Spleen (tissue), 7 donors: ENCODE measurements around the gene ZNF524.

ENCODE experiments used
- CTCF ChIP-seq, 11 experiments: fragments of 200-600 bp in 7 of 11; fragments of 450-650 bp in 4 of 11; sonication (generic) in 4 of 11; IDR thresholded peaks in 8 of 11; conservative IDR thresholded peaks in 3 of 11; 1 replicate in 7 of 11; 2 replicates in 4 of 11; pipeline versions ENCODE4 v1.4.0 to v1.8.0; 2016 to 2021; ENCODE audit warnings: antibody characterized with exemption in 11 of 11, inconsistent platforms in 4 of 11, mild to moderate bottlenecking in 1 of 11
- POLR2AphosphoS5 ChIP-seq, 3 donors: sonication (generic); formaldehyde crosslinking; IDR thresholded peaks; one replicate each; pipeline ENCODE4 v1.5.1; 2017; ENCODE audit warnings: antibody characterized with exemption in 3 of 3
- donor health status: DM: no; HTN: no; CAD: no; lungs with moderate emphysema.
- donor health status: DM: no; HTN: no; CAD: no.
- donor health status: DM: no; HTN: no; CAD: no.

GRCh38 chr19:55652311-55653128 lies 52.4 kb downstream of the ZNF524 start:
- TF ChIP-seq CTCF (IDR thresholded peaks at IDR 0.05 in 8 of 11, conservative IDR thresholded peaks at IDR 0.05 in 3 of 11) (no peak), POLR2AphosphoS5 (IDR thresholded peaks at IDR 0.05) (no peak)
